DMS153 treated with DMSO at 0.1 percent for 48 hours (cell line): ENCODE results near the gene TRA2B.
"Not testable (repeated sequence)": the region's sequence is repeated elsewhere in the genome, so short reads cannot be mapped to it uniquely, and the experiment has no call there.

Experiments
- DNase-seq: peaks from one replicate; lab custom pipeline; 2025; ENCODE audit not compliant: unreplicated experiment; lab: John Stamatoyannopoulos, UW

Gene TRA2B

GRCh38 chr3:185929192-185930151 is 8.3 kb downstream of the TRA2B start:
- DNase-seq = no peak

GRCh38 chr3:185928496-185928895 is 9.3 kb downstream of the TRA2B start:
- DNase-seq = no peak

GRCh38 chr3:185927501-185928200 is 10.2 kb downstream of the TRA2B start:
- no peak for DNase-seq

GRCh38 chr3:185926445-185926844 is 11.4 kb downstream of the TRA2B start:
- no peak for DNase-seq

DNA sequence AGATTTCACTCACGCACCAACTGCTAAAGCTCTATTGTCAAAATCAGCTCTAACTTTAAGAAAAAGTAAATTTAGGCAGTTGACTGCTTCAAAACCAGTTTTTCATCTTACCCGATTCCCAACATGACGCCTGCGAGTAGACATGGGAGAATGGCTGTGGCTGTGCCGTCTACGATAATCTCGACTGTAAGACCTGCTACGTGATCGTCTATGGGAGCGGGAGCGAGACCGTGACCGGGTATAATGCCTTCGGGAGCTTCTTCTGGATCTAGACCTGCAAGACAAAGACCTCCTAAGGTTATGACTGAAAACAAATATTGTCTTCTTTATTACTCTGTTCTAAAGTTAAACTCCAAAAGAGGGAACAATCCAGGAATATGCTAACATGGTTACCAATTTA is 12.5 kb downstream of the TRA2B start:
- no peak for DNase-seq

- no peak for DNase-seq
These were observed 13.4 kb downstream of the TRA2B start for GRCh38 chr3:185924375-185924774.

GRCh38 chr3:185920184-185920583 is 17.6 kb downstream of the TRA2B start:
- DNase-seq = no peak

DNA sequence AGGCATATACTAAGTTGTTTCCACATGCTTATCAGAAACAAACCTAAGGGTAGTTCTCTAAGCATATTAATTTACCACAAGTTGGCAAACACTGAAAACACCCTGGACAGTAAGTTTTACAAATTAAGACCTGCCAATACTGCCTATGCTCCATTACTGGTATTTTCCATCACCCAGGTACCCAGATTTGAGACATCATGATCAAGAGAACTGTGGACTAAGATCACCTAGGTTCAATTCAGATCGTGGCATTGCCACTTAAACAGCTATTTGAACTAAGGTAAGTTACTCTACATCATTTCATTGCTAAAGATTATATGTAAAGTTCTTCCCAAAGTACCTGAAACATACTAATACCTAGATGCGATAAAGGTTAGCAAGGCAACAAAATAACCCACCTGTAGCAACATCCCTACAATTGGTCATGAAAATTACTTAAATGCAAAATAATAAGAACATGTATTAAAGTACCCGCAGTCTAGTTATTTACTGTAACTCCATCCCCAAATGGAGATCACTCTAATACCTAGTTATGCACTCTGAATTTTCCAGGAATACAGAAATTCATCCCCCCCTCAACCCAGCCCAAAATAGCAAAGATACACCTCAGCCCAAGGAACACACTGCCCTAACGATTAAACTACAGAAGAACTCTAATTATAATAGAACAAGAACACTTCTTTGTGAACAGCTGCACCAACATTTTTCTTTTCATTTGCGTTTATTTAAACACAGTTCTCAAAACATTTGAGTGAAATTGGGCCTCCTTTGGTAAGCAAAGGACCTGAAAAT is 21.6 kb downstream of the TRA2B start:
- no peak for DNase-seq

- no peak for DNase-seq
These were observed 22.2 kb downstream of the TRA2B start for GRCh38 chr3:185915642-185916041.

DNA sequence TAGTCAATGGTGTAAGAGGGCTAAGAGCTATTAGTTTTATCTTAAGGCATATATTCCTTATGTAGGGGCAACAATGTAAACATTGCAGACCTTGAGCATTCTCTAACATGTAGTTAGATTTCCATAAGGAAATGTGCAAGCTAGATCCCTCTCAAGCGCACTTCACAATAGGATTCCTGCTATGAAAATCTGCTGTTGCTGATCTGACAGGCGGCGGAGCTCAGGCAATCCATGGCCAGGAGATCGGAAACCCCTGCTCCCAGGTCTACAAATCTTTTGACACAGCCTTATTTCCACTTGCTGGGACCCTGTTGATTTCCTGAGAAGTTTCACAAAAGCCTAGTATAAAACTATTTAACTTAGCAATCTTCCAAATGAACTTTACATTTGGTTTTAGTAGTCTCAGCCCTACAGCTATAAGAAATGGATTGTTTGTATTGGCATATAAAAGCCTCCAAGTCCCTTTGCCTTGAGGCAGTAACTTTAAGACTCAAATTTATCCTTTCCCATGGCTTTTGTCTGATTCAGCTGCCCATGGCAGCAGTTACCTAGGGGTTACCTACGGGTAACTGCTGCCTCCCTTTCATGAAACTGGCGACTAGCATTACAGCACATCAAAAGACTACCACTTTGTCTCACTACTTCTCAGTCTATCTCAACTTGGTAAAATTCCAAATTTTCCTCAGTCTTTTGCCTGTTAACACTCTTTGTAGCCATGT is 22.7 kb downstream of the TRA2B start:
- DNase-seq = no peak

DNA sequence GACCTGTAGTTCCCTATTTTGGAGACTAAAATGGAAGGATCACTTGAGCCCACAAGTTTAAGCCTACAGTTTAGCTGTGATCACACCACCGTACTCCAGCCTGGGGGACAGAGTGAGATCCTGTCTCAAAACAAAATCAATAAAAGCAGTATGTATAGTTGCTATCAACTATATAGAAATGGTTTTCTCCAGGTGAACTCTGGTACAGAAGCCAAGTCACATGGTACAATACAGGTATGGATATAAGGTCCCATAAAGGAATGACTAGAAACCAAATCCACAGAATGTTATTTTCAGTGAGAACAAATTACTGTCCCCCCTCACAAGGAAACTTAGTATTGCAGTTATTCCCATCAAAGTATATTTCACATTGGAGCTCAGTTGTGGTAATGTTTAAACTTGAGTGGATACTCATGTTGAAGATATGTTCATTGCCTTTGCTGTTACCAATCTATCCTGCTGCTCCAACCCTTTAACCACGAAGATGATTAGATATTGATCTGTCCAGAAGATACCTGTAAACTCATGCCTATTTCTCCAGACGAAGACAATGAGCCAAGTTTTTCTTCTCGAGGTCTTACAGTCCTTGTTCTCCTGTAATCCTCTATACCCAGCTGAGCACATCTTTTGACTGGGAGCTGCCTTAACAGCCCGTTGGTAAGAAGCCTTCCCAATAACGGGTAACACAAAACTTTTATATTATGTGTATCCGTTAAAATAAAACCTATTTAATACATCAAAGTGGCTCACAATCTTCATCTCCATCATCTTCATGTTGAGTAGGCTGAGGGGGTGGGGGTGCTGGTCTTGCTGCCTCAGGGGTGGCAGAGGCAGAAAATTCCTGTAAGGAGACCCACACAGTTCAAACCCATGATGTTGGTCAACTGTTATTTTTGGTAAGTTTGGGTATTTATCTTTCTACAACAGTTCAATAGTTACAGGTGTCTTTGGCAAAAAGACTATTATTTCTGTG is 24.6 kb downstream of the TRA2B start:
- no peak for DNase-seq

DNA sequence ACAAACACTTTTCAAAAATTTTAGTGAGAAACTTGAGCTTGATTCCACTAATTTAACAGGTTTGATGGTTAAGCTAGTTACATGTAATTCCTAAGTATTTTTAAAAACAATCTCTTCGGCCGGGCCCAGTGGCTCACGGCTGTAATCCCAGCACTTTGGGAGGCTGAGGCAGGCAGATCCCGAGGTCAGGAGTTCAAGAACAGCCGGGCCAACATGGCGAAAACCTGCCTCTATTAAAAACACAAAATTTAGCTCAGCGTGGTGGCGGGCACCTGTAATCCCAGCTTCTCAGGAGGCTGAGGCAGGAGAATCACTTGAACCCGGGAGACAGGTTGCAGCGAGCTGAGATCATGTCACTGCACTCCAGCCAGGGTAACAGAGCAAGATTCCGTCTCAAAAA is 25.3 kb downstream of the TRA2B start:
- DNase-seq = no peak

- DNase-seq = not testable (repeated sequence)
These were observed 26.8 kb downstream of the TRA2B start for GRCh38 chr3:185911076-185911448.

DNA sequence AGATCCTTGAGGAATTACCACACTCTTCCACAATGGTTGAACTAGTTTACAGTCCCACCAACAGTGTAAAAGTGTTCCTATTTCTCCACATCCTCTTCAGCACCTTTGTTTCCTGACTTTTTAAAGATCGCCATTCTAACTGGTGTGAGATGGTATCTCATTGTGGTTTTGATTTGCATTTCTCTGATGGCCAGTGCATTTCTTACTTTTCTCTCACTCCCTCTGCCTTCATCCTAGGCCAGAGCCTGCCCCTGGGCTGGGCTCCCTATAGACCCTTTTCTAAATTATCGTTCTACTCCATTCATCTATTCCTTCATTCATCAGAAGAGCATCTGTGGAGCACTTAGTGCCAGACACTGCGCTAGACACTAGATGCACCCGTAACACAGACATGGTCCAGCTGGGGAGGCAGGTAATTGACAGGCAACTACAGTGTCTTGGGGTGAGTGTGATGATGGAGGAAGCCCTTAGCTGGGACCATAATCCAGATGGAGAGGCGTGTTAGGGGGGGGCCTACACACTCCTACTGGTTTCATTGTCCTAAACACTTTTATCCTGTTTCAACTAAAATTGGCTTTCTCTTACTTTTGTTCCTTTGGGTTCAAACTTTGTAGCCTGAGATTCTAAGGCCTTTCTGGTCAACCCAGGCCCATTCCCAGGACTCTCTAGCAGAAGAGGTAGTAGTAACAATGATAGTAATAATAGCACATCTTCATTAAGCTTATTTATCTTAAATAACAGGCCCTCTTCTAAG is 27.3 kb downstream of the TRA2B start:
- DNase-seq = not testable (repeated sequence)

DNA sequence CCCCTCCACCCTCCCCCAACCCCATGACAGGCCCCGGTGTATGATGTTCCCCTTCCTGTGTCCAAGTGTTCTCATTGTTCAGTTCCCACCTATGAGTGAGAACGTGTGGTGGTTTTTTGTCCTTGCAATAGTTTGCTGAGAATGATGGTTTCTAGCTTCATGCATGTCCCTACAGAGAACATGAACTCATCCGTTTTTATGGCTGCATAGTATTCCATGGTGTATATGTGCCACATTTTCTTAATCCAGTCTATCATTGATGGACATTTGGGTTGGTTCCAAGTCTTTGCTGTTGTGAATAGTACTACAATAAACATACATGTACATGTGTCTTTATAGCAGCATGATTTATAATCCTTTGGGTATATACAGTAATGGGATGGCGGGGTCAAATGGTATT is 27.9 kb downstream of the TRA2B start:
- not testable (repeated sequence) for DNase-seq

DNA sequence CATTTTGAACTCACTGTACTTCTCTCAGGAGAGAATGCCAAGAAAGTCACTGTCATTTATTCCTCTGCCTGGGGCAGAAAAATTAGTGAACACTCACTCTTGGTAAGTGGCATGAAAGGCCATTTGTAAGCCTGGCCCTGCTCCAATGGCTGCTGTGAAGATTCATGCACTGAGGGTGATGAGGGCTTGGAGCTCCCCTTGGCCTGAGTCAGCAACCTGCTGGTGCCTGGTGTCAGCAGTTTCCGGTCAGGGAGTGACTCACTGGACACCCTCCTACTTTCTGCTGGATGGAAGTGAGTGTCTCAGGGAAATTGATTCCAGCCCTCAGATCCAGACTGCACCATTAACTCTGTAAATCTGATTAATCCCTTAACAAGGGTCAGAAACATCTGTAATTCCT is 37.6 kb downstream of the TRA2B start:
- no peak for DNase-seq

DNA sequence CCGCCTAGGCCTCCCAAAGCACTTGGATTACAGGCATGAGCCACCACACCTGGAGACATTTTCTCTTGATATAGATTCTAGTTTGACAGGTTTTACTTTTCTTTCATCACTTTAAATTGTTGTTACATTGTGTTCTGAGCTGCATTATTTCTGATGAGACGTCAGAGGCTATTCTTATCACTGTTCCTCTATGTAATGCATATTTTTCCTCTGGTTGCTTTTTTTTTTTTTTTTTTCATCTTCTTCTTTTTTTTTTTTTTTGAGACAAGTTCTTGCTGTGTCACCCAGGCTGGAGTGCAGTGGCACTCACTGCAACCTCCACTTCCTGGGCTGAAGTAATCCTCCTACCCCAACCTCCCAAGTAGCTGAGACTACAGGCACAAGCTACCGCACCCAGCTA is 41.2 kb downstream of the TRA2B start:
- DNase-seq = no peak

GRCh38 chr3:185887066-185887465 is 50.7 kb downstream of the TRA2B start:
- no peak for DNase-seq

DNA sequence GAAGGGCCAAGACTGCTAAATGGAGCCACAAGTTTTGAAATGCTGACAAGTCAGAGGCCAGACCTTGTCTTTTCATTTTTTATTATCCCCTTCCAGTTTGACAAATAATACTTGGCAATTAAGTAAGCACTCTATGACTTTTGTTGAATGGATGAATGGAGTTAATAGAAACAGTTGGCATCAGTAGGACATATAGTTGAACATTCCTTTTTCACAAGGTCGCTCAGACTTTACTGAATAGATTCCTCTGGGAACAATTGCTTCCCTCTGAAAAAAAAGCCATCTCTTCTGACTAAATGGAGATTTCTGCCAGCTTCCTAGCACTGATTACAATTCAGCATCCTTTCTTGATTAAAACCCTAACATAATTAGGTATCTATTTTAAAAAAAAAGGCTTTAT is 53.2 kb downstream of the TRA2B start:
- no peak for DNase-seq
